Naive thymus-derived CD8-positive, alpha-beta T cell (primary cell): ENCODE data around the gene M1AP. TPM values are rescaled to one million over a fixed set of nuclear protein-coding genes. Genes with fewer than 3 reads are reported as not detected.

Experiments
- ATAC-seq, 2 donors: fragments of 150-1000 bp; cut with Tn5 transposase in 1 of 2; sonication (Bioruptor Pico), chemical (Tn5 transposase) in 1 of 2; 1 replicate in 1 of 2; 2 replicates in 1 of 2; pipeline ENCODE4 v1.10.0; 2021; ENCODE audit warnings: mild to moderate bottlenecking in 2 of 2, moderate library complexity in 2 of 2
- POLR2A ChIA-PET: fragments of 350-600 bp; sonication (Branson Sonifier 250); formaldehyde crosslinking; loops from one replicate; lab custom pipeline; 2021; ENCODE audit warnings: antibody characterized with exemption; lab: Charles Lee
- DNase-seq, 10 donors: peaks; one replicate each; pipeline versions ENCODE4 v3.0.0 to v3.0.0-alpha.2; 2020 to 2022
- H3K27ac Mint-ChIP-seq, 10 donors: one replicate each; pipeline ENCODE4 v1.8.0; 2020 to 2022; ENCODE audit warnings: mild to moderate bottlenecking in 10 of 10, mixed read lengths in 10 of 10, moderate library complexity in 4 of 10, inconsistent platforms in 1 of 10
- H3K27me3 Mint-ChIP-seq, 5 donors: one replicate each; pipeline ENCODE4 v1.8.0; 2021 to 2022; ENCODE audit warnings: mixed read lengths in 5 of 5
- H3K36me3 Mint-ChIP-seq, 3 donors: one replicate each; pipeline ENCODE4 v1.8.0; 2020 to 2022; ENCODE audit warnings: mixed read lengths in 3 of 3, mild to moderate bottlenecking in 2 of 3, inconsistent platforms in 1 of 3
- H3K4me1 Mint-ChIP-seq, 4 donors: one replicate each; pipeline ENCODE4 v1.8.0; 2021 to 2022; ENCODE audit warnings: mixed read lengths in 4 of 4
- H3K4me3 Mint-ChIP-seq, 10 donors: one replicate each; pipeline ENCODE4 v1.8.0; 2020 to 2022; ENCODE audit warnings: mild to moderate bottlenecking in 10 of 10, mixed read lengths in 10 of 10, moderate library complexity in 6 of 10, inconsistent platforms in 1 of 10
- H3K9me3 Mint-ChIP-seq, 9 donors: one replicate each; pipeline ENCODE4 v1.8.0; 2020 to 2022; ENCODE audit warnings: mixed read lengths in 9 of 9, mild to moderate bottlenecking in 3 of 9, inconsistent platforms in 1 of 9, moderate library complexity in 1 of 9
- polyA plus RNA-seq, 3 donors: library from polyadenylated mRNA; unstranded; fragments of 300-500 nt; fragmentation: Illumina TruSeq; gene quantifications; one replicate each; pipeline ENCODE4 v1.2.3, GENCODE V29; 2021
- total RNA-seq, 8 experiments: library from RNA in 2 of 8; stranded (reverse) in 2 of 8; gene quantifications; one replicate each; pipeline ENCODE4 v1.2.3 and lab custom pipeline; 2021 to 2026

The M1AP gene
- total and polyA plus RNA-seq, 5 experiments from 2014 or later = 0.10 TPM; not detected in 4

- POLR2A ChIA-PET = interaction anchor here (0.6 to 5.7 kb wide), 19 partner anchors 8 to 702 kb away, joined by 3 to 45 read pairs (median 4); partner anchors contain the start of genes C2orf81, CCDC142, INO80B and LBX2
- H3K9me3 Mint-ChIP-seq = no peaks in the 10 kb centered on the region
- no peaks in the 10 kb centered on the region for H3K27me3 Mint-ChIP-seq
- ATAC-seq (peak; percentile 23 to 33), DNase-seq (peak in 8 of 10 donors; percentile 21 to 51 (median 40))
- peaks cover 4 to 34% (median 19%) of the 10 kb centered on the region in 3 donors for H3K36me3 Mint-ChIP-seq
- peaks cover 22 to 50% (median 43%) of the 10 kb centered on the region in 4 donors for H3K4me1 Mint-ChIP-seq
- peak overlapping the region; percentile 89 to 96 (median 94) for H3K4me3 Mint-ChIP-seq
- H3K27ac Mint-ChIP-seq = peak overlapping the region; percentile 37 to 97 (median 93)
Measured at GRCh38 chr2:74530239-74531187, 117.6 kb downstream of the M1AP start.

- H3K36me3 Mint-ChIP-seq = peaks cover 4 to 34% (median 19%) of the 10 kb centered on the region in 3 donors
- H3K27ac Mint-ChIP-seq = peak within 1 kb of the TSS; percentile 78 to 97 (median 94)
- no peaks in the 10 kb centered on the region for H3K27me3 Mint-ChIP-seq
- POLR2A ChIA-PET = interaction anchor here (0.9 to 5.7 kb wide), 19 partner anchors 9 to 701 kb away, joined by 3 to 45 read pairs (median 5); partner anchors contain the start of genes C2orf81, CCDC142, INO80B and LBX2
- H3K4me1 Mint-ChIP-seq = peaks cover 22 to 50% (median 43%) of the 10 kb centered on the region in 4 donors
- H3K9me3 Mint-ChIP-seq = no peaks in the 10 kb centered on the region
- peak; percentile 90 to 91 for ATAC-seq
- H3K4me3 Mint-ChIP-seq = peak within 1 kb of the TSS; percentile 89 to 96 (median 94)
- DNase-seq = peak; percentile 74 to 91 (median 80)
Measured at GRCh38 chr2:74529357-74530238, 118.5 kb downstream of the M1AP start, which contains the start of the genes AUP1 and HTRA2. AUP1 (minus strand) TSS chr2:74529706; CDS start chr2:74529629, 77 bp downstream. HTRA2 (plus strand) TSS chr2:74529933; CDS start chr2:74530007, 74 bp downstream.

GRCh38 chr2:74528600-74529356, 119.4 kb downstream of the M1AP start:
- Mint-ChIP-seq H3K27me3 (no peaks in the 10 kb centered on the region), H3K9me3 (no peaks in the 10 kb centered on the region), H3K4me1 (peaks cover 22 to 50% (median 43%) of the 10 kb centered on the region in 4 donors), H3K27ac (peak overlapping the region; percentile 78 to 97 (median 94)), H3K36me3 (peaks cover 4 to 34% (median 19%) of the 10 kb centered on the region in 3 donors), H3K4me3 (peak overlapping the region; percentile 89 to 96 (median 94))
- peak; percentile 2 to 5 for ATAC-seq
- DNase-seq = peak in 1 of 10 donors; percentile 23
- POLR2A ChIA-PET = interaction anchor here (1.0 to 5.7 kb wide), 15 partner anchors 10 to 107 kb away, joined by 3 to 45 read pairs (median 6); partner anchors contain the start of genes C2orf81, CCDC142, INO80B and LBX2

DNA sequence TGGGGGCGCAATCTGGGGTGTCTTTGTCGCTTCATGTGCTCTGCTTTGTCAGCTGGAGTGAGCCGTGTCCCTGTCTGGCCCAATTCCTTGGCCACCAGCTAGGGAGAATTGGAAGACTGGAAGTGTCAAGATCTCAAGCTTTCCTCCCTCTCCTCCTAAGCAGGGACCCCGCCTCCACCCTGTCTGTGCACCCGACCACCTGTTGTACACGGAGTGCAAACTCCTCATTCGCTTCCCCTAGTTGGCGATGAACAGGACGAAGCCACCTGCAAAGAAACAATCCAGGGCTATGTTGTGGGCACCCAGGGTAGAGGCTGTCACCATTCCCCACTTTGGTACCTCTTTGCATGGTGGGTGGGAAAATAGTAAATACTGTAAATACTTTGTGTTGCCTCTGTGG, 120.4 kb downstream of the M1AP start:
- Mint-ChIP-seq H3K27me3 (no peaks in the 10 kb centered on the region), H3K4me1 (peaks cover 22 to 50% (median 43%) of the 10 kb centered on the region in 4 donors), H3K27ac (peak overlapping the region in 8 of 10 donors; percentile 63 to 97 (median 92)), H3K4me3 (peak overlapping the region; percentile 89 to 96 (median 94)), H3K9me3 (no peaks in the 10 kb centered on the region), H3K36me3 (peaks cover 4 to 34% (median 16%) of the 10 kb centered on the region in 3 donors)
- POLR2A ChIA-PET = interaction anchor here (0.5 to 5.1 kb wide), 7 partner anchors 11 to 77 kb away, joined by 4 to 35 read pairs (median 6); partner anchors contain the start of genes CCDC142, LBX2, TLX2 and TTC31
- no peak for ATAC-seq
- DNase-seq = no peak

DNA sequence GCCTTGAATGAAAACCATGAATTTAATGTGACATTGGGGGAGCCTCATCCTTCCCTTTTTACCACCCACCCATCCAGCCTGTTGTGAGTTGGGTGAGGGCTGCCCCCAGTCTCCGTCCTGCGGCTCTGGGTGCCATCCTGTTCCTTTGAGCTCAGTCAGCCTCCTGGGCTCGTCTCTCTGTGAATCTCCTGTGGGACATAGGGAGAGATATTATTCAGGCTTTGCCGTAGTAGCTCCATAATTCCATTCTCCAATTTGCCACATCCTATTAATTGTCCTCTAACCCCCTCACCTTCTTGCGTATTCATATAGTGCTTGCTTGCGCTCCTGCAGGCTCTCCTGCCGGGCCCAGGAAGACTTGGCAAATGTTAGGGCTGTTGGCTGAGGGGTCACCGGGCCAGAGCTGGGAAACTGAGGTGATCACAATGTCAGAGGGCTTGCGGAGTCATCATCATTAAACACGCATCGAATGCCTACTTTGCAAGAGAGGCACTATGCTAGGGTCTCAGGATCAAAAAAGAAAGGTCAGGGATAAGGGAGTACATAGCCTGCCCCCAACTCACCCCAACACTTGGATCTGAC, 121.4 kb downstream of the M1AP start:
- H3K36me3 Mint-ChIP-seq = peaks cover 4 to 27% (median 16%) of the 10 kb centered on the region in 3 donors
- H3K9me3 Mint-ChIP-seq = no peaks in the 10 kb centered on the region
- POLR2A ChIA-PET = interaction anchor here (1.0 to 2.1 kb wide), 5 partner anchors 18 to 68 kb away, joined by 4 to 9 read pairs (median 4); partner anchors contain the start of genes CCDC142, LBX2, MRPL53 and TTC31
- H3K27ac Mint-ChIP-seq = peak overlapping the region in 4 of 10 donors; percentile 8 to 78 (median 42)
- peak overlapping the region in 4 of 10 donors; percentile 22 to 70 (median 24) for H3K4me3 Mint-ChIP-seq
- DNase-seq = no peak
- H3K4me1 Mint-ChIP-seq = peaks cover 15 to 42% (median 35%) of the 10 kb centered on the region in 4 donors
- no peak for ATAC-seq
- H3K27me3 Mint-ChIP-seq = peaks cover 0 to 4% (median 0%) of the 10 kb centered on the region in 5 donors

- DNase-seq = no peak
- Mint-ChIP-seq H3K36me3 (peaks cover 4 to 27% (median 16%) of the 10 kb centered on the region in 3 donors), H3K27ac (peak within 1 kb of the TSS in 6 of 10 donors; percentile 18 to 78 (median 56)), H3K4me1 (peaks cover 12 to 34% (median 28%) of the 10 kb centered on the region in 4 donors), H3K4me3 (peak within 1 kb of the TSS in 5 of 10 donors; percentile 18 to 70 (median 22)), H3K27me3 (peaks cover 0 to 10% (median 2%) of the 10 kb centered on the region in 5 donors), H3K9me3 (no peaks in the 10 kb centered on the region)
- ATAC-seq = no peak
- POLR2A ChIA-PET = interaction anchor here (1.0 to 2.1 kb wide), 5 partner anchors 18 to 68 kb away, joined by 4 to 9 read pairs (median 4); partner anchors contain the start of genes CCDC142, LBX2, MRPL53 and TTC31
Measured at GRCh38 chr2:74525717-74526648, 122.1 kb downstream of the M1AP start, which contains the start of gene DQX1. DQX1 (minus strand) TSS chr2:74526231; CDS start chr2:74525729, 502 bp downstream.

- Mint-ChIP-seq H3K9me3 (no peaks in the 10 kb centered on the region), H3K36me3 (peaks cover 4 to 27% (median 16%) of the 10 kb centered on the region in 3 donors), H3K27me3 (peaks cover 3 to 18% (median 10%) of the 10 kb centered on the region in 5 donors), H3K27ac (no peak overlapping the region), H3K4me3 (no peak overlapping the region), H3K4me1 (peaks cover 9 to 30% (median 21%) of the 10 kb centered on the region in 4 donors)
- POLR2A ChIA-PET = interaction anchor here (1.1 kb wide), 1 partner anchor 18 kb away, joined by 3 read pairs; the partner anchor contains the start of gene PCGF1
- no peak for ATAC-seq
- DNase-seq = no peak
Measured at GRCh38 chr2:74524955-74525716, 123.0 kb downstream of the M1AP start.

- Mint-ChIP-seq H3K4me3 (no peak overlapping the region), H3K27ac (no peak overlapping the region), H3K27me3 (peaks cover 13 to 29% (median 21%) of the 10 kb centered on the region in 5 donors), H3K36me3 (peaks cover 4 to 27% (median 16%) of the 10 kb centered on the region in 3 donors), H3K4me1 (peaks cover 9 to 28% (median 20%) of the 10 kb centered on the region in 4 donors), H3K9me3 (no peaks in the 10 kb centered on the region)
- ATAC-seq = no peak
- POLR2A ChIA-PET = interaction anchor here (1.1 kb wide), 1 partner anchor 16 kb away, joined by 3 read pairs; the partner anchor contains the start of gene PCGF1
- DNase-seq = no peak
Measured at GRCh38 chr2:74524005-74524404, 124.1 kb downstream of the M1AP start.

DNA sequence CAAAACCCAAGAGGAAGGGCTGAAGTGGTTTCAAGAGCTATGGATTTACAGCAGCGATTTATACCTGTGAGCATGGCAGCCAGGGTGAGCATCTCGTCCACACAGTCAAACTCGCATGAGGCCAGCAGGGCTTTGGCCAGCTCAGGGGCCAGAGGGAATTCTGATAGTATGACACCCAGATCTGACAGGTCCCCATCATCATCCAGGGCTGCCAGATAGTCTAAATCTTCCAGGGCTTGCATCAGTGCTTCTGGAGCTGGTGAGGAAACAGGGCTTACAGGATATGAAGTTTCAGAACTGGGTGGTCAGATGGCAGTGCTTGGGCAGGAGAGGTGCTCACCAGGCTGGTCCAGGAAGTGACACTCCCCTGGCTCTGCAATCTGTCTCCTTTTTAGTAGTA, 125.6 kb downstream of the M1AP start:
- no peak for DNase-seq
- H3K27ac Mint-ChIP-seq = no peak overlapping the region
- no peak for ATAC-seq
- H3K36me3 Mint-ChIP-seq = peaks cover 4 to 18% (median 14%) of the 10 kb centered on the region in 3 donors
- POLR2A ChIA-PET = interaction anchor here (0.6 kb wide), 1 partner anchor 251 kb away, joined by 3 read pairs; no protein-coding TSS in a partner anchor
- H3K9me3 Mint-ChIP-seq = no peaks in the 10 kb centered on the region
- peaks cover 27 to 44% (median 36%) of the 10 kb centered on the region in 5 donors for H3K27me3 Mint-ChIP-seq
- no peak overlapping the region for H3K4me3 Mint-ChIP-seq
- H3K4me1 Mint-ChIP-seq = peaks cover 0 to 13% (median 7%) of the 10 kb centered on the region in 4 donors
